Activated B cell treated with CpG ODN at 0.5 μM for 24 hours (primary cell): ENCODE results near the gene AKT2. TPM values are rescaled to one million over a fixed set of nuclear protein-coding genes. Genes with fewer than 3 reads are reported as not detected.

Source experiments
- ATAC-seq: fragments of 200-7000 bp; cut with Tn5 transposase; one replicate; pipeline ENCODE4 v1.10.0; 2021; ENCODE audit warnings: low read depth, mild to moderate bottlenecking, moderate library complexity
- CTCF ChIA-PET: fragments of 350-600 bp; sonication (Branson Sonifier 250); formaldehyde crosslinking; loops from one replicate; lab custom pipeline; 2021; ENCODE audit warnings: antibody characterized with exemption; lab: Charles Lee
- POLR2A ChIA-PET: fragments of 350-600 bp; sonication (Branson Sonifier 250); formaldehyde crosslinking; loops from one replicate; lab custom pipeline; 2021; ENCODE audit warnings: antibody characterized with exemption; lab: Charles Lee
- DNase-seq: peaks from one replicate; pipeline ENCODE4 v3.0.0; 2022
- H3K27ac Mint-ChIP-seq: one replicate; pipeline ENCODE4 v1.8.0; 2020; ENCODE audit warnings: mixed read lengths
- H3K27me3 Mint-ChIP-seq: one replicate; pipeline ENCODE4 v1.8.0; 2021; ENCODE audit warnings: mixed read lengths
- H3K36me3 Mint-ChIP-seq: one replicate; pipeline ENCODE4 v1.8.0; 2021; ENCODE audit warnings: low read depth, mixed read lengths
- H3K4me1 Mint-ChIP-seq: one replicate; pipeline ENCODE4 v1.8.0; 2021; ENCODE audit warnings: mixed read lengths
- H3K4me3 Mint-ChIP-seq: one replicate; pipeline ENCODE4 v1.8.0; 2020; ENCODE audit warnings: mild to moderate bottlenecking, mixed read lengths
- H3K9me3 Mint-ChIP-seq: one replicate; pipeline ENCODE4 v1.8.0; 2020; ENCODE audit warnings: mixed read lengths
- intact Hi-C: fragments of 100-400 bp; cut with micrococcal nuclease; formaldehyde crosslinking; loops from one replicate; pipeline ENCODE4 v1.15.1; 2024
- total RNA-seq: library from RNA; stranded (reverse); gene quantifications from 2 replicates; pipeline ENCODE4 v1.2.3, GENCODE V29; 2022
- TF ChIP-seq, protein P1 (sequence below): fragments of 200-600 bp; IDR thresholded peaks from one replicate; pipeline ENCODE4 v1.8.0; 2022; ENCODE audit warnings: antibody characterized with exemption, mild to moderate bottlenecking

The AKT2 gene
- total RNA-seq, 1 donor from 2014 or later = 176 TPM

DNA sequence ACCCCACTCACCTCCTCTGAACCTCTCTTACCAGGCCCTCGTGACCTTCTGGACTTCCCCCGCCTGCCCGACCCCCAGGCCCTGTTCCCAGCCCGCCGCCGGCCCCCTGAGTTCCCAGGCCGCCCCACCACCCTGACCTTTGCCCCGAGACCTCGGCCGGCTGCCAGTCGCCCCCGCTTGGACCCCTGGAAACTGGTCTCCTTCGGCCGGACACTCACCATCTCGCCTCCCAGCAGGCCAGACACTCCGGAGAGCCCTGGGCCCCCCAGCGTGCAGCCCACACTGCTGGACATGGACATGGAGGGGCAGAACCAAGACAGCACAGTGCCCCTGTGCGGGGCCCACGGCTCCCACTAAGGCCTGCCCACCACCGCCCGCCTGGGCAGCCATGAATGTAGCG is 70.2 kb downstream of the AKT2 start:
- Mint-ChIP-seq H3K36me3 (peaks cover 23% of the 10 kb centered on the region), H3K27me3 (peaks cover 29% of the 10 kb centered on the region), H3K4me3 (no peak overlapping the region), H3K27ac (no peak overlapping the region), H3K9me3 (no peaks in the 10 kb centered on the region), H3K4me1 (peaks cover 8% of the 10 kb centered on the region)
- CTCF ChIA-PET = no interaction called here
- TF ChIP-seq, protein P1, sequence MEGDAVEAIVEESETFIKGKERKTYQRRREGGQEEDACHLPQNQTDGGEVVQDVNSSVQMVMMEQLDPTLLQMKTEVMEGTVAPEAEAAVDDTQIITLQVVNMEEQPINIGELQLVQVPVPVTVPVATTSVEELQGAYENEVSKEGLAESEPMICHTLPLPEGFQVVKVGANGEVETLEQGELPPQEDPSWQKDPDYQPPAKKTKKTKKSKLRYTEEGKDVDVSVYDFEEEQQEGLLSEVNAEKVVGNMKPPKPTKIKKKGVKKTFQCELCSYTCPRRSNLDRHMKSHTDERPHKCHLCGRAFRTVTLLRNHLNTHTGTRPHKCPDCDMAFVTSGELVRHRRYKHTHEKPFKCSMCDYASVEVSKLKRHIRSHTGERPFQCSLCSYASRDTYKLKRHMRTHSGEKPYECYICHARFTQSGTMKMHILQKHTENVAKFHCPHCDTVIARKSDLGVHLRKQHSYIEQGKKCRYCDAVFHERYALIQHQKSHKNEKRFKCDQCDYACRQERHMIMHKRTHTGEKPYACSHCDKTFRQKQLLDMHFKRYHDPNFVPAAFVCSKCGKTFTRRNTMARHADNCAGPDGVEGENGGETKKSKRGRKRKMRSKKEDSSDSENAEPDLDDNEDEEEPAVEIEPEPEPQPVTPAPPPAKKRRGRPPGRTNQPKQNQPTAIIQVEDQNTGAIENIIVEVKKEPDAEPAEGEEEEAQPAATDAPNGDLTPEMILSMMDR = no peak
- POLR2A ChIA-PET = no interaction called here
- intact Hi-C loops = no loop called here
- ATAC-seq = no peak
- DNase-seq = no peak

DNA sequence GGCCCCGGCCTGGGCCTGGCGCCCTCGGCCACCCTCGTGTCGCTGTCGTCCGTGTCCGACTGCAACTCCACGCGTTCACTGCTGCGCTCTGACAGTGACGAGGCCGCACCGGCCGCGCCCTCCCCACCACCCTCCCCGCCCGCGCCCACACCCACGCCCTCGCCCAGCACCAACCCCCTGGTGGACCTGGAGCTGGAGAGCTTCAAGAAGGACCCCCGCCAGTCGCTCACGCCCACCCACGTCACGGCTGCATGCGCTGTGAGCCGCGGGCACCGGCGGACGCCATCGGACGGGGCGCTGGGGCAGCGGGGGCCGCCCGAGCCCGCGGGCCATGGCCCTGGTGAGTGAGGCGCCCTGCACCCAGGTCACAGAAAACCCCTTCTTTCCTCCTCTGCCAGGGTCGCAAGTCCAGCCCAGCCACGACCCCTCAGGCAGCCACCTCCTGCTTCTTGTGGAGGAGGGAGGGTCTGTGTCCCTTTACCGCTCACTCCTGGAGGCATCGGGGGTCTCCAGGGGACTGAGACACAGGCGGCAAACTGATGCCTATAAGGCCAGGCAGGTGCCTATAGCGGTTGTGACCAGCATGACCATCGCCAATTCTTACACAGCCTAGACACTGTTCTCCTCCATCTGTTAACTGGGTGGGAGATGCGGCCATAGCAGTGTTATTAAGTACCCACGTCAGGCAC is 71.1 kb downstream of the AKT2 start:
- POLR2A ChIA-PET = no interaction called here
- TF ChIP-seq, protein P1 = no peak
- Mint-ChIP-seq H3K27me3 (peaks cover 21% of the 10 kb centered on the region), H3K9me3 (no peaks in the 10 kb centered on the region), H3K4me1 (peaks cover 6% of the 10 kb centered on the region), H3K36me3 (peaks cover 30% of the 10 kb centered on the region), H3K27ac (no peak overlapping the region), H3K4me3 (no peak overlapping the region)
- CTCF ChIA-PET = no interaction called here
- ATAC-seq (no peak), DNase-seq (no peak)
- intact Hi-C loops = no loop called here

DNA sequence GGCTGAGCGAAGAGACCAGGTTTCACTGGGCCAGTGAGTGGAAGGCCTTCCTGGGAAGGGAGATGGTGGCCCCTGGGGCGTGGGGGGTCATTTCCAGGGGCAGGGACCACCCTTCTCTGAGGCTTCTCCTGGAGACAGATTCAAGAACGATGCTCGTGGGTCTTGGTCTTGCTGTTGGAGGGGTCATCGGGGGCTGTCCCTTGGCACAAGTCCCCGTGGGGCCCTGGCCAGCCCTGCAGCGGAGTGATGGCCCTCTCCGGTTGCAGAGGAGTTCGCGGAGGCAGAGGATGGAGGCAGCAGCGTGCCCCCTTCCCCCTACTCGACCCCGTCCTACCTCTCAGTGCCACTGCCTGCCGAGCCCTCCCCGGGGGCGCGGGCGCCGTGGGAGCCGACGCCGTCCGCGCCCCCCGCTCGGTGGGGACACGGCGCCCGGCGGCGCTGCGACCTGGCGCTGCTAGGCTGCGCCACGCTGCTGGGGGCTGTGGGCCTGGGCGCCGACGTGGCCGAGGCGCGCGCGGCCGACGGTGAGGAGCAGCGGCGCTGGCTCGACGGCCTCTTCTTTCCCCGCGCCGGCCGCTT is 71.8 kb downstream of the AKT2 start:
- H3K27ac Mint-ChIP-seq = no peak overlapping the region
- H3K36me3 Mint-ChIP-seq = peaks cover 35% of the 10 kb centered on the region
- peaks cover 4% of the 10 kb centered on the region for H3K4me1 Mint-ChIP-seq
- TF ChIP-seq, protein P1 = no peak
- H3K9me3 Mint-ChIP-seq = no peaks in the 10 kb centered on the region
- peaks cover 15% of the 10 kb centered on the region for H3K27me3 Mint-ChIP-seq
- no peak overlapping the region for H3K4me3 Mint-ChIP-seq
- ATAC-seq = no peak
- CTCF ChIA-PET = no interaction called here
- DNase-seq = no peak
- POLR2A ChIA-PET = no interaction called here
- intact Hi-C loops = no loop called here

DNA sequence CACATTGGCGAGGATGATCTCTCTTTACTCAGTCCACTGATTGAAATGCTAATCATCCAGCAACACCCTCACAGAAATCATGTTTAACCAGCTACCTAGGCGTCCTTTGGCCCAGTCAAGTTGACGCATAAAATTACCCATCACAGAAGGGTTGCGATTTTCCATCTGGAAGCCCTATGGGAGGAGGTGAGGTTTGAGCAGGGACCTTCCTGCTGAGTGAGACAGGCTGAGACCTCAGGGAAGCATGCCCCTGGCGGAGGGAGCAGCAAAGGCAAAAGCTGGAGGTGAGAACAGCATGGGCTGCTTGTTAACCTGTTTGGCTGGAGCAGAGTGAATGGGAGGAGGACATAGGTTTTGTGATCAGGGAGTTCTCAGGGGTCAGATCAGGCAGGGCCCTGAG is 74.3 kb downstream of the AKT2 start:
- H3K27ac Mint-ChIP-seq = no peak overlapping the region
- ATAC-seq (no peak), DNase-seq (no peak)
- H3K4me3 Mint-ChIP-seq = no peak overlapping the region
- TF ChIP-seq, protein P1 = no peak
- POLR2A ChIA-PET = no interaction called here
- peaks cover 37% of the 10 kb centered on the region for H3K36me3 Mint-ChIP-seq
- intact Hi-C loops = no loop called here
- no peaks in the 10 kb centered on the region for H3K9me3 Mint-ChIP-seq
- H3K4me1 Mint-ChIP-seq = no peaks in the 10 kb centered on the region
- CTCF ChIA-PET = no interaction called here
- peaks cover 1% of the 10 kb centered on the region for H3K27me3 Mint-ChIP-seq

DNA sequence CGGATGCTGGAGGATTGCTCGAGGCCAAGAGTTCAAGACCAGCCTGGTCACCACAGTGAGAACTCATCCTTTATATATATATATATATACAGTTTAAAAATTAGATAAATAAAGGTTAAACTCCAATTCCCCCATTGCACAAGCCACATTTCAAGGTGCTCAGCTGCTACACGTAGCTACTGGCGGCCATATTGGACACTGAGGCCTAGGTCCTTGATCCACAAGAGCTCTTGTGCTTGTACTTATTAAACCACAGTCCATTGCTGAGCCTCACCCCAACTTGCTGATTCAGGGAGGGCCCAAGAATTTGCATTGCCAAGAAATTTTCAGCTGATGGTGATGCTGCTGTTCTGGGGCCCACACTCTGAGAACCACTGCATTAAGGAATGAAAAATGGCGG is 76.5 kb downstream of the AKT2 start:
- POLR2A ChIA-PET = no interaction called here

More for the DNA sequence above, 76.5 kb downstream of the AKT2 start:
- Mint-ChIP-seq H3K4me3 (no peak overlapping the region), H3K36me3 (peaks cover 47% of the 10 kb centered on the region), H3K27me3 (no peaks in the 10 kb centered on the region), H3K9me3 (no peaks in the 10 kb centered on the region), H3K27ac (no peak overlapping the region), H3K4me1 (no peaks in the 10 kb centered on the region)
- DNase-seq = no peak
- intact Hi-C loops = no loop called here
- ATAC-seq = no peak
- CTCF ChIA-PET = interaction anchor here (1.0 kb wide), 1 partner anchor 10 kb away, joined by 4 read pairs; the partner anchor contains the start of gene TTC9B
- TF ChIP-seq, protein P1 = no peak
